Measurements from ENCODE around the gene RRAGD.

RRAGD gene

DNA sequence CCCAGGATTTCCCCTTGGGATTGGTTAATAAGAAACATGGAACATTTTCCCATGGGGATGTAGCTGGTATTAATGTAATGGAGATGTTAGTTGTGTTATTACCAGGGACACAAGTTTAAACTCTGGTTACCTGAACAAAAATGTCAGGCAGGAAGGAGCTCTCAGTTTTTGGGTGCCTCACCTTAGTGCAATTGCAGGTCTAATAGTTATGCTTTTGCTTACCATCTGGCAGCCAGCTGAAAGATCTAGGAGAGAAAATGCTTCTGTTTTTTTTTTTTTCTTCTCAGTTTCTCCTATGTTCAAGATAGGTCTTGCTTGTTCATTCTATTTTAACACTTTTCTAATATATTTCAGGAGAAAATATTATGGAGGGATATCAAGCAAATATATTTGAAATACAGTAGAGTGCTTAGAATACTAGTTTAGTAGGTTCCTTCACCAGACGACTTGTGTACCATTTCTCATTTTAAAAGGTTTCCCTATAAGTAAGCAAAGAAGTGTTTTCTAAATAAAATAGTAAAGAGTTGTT is 55.4 kb downstream of the RRAGD start:
- no CpG with 5 or more reads among the region's 1 CpG for WGBS
- H4K8ac ChIP-seq (ENCODE audit: low read length): no peak overlapping the region
- H3K18ac ChIP-seq (ENCODE audit: low read depth in 1 of 2, low read length in 2 of 2): no peak overlapping the region
- no peak overlapping the region for H3K4me2 ChIP-seq (ENCODE audit: low read length, poor library complexity, severe bottlenecking)
- H2BK120ac ChIP-seq (ENCODE audit: low read depth, low read length): no peak overlapping the region
- H3K9ac ChIP-seq (ENCODE audit: low read length): no peak overlapping the region
- H3K27me3 ChIP-seq (ENCODE audit: control insufficient read depth in 1 of 2, insufficient read depth in 1 of 2, low read length in 2 of 2): no peaks in the 10 kb centered on the region
- H2BK12ac ChIP-seq (ENCODE audit: low read length in 2 of 2): no peak overlapping the region
- no peak overlapping the region for H2AK5ac ChIP-seq (ENCODE audit: low read length, severe bottlenecking)
- no peak overlapping the region for H3K14ac ChIP-seq (ENCODE audit: low read length in 2 of 2)
- no peaks in the 10 kb centered on the region for H3K79me1 ChIP-seq (replicated peaks; ENCODE audit: low read length, poor library complexity, severe bottlenecking)
- H3K4me1 ChIP-seq (ENCODE audit: control insufficient read depth, insufficient read depth, low read depth, low read length): peaks cover 3% of the 10 kb centered on the region
- H3K23ac ChIP-seq (ENCODE audit: low read length in 2 of 2): no peak overlapping the region
- DNase-seq: no peak
- H3K27ac ChIP-seq (ENCODE audit: low read length, poor library complexity, severe bottlenecking): no peak overlapping the region
- no peak overlapping the region for H2BK15ac ChIP-seq (ENCODE audit: low read depth, poor library complexity, severe bottlenecking)
- H3K36me3 ChIP-seq (ENCODE audit: control insufficient read depth in 1 of 2, insufficient read depth in 2 of 2, low read depth in 1 of 2, low read length in 2 of 2): no peaks in the 10 kb centered on the region
- H3K4me3 ChIP-seq (ENCODE audit: insufficient read depth in 1 of 2, low read depth in 1 of 2, low read length in 2 of 2): no peak overlapping the region
- no peak overlapping the region for H2AFZ ChIP-seq (ENCODE audit: low read depth, low read length)
- no peak overlapping the region for H2BK5ac ChIP-seq (ENCODE audit: low read depth, low read length, poor library complexity, severe bottlenecking)
- H3K4ac ChIP-seq (ENCODE audit: low read depth in 1 of 2, low read length in 2 of 2): no peak overlapping the region
- no peak overlapping the region for H4K91ac ChIP-seq (ENCODE audit: low read length)
- H3K9me3 ChIP-seq (ENCODE audit: control insufficient read depth, low read length): no peaks in the 10 kb centered on the region

DNA sequence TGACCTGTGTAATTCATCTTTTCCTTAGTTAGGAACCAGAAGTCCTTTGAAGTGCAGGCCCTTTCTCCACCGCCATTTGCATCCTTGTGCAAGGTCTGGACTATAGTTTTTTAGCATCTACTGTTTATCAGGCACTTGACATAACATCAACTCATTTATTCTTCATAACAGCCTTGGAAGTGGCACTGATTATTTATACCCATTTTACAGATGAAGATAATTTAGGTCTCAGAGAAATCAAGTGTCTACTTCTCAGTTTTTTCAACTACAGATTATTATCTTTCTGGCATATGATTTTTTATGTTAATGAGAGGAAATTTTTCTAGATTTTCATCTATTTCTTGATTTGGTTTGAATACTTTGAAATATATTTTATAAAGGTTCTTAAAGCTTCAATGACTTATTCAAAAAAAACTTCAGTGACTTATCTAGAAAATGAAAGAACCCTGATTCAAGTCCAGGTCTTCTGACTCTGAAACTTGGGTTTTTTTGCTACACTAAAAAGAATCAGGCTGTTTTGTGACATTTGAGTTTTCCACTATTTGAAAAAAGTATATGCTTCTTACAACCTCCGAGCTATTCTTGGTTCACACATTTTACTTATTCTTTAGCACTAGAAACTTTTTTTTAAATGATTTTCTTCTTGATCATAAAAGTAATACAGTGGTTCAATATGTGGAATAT is 56.4 kb downstream of the RRAGD start:
- Histone ChIP-seq H3K27ac (ENCODE audit: low read length, poor library complexity, severe bottlenecking) (no peak overlapping the region), H3K18ac (ENCODE audit: low read depth in 1 of 2, low read length in 2 of 2) (no peak overlapping the region), H3K23ac (ENCODE audit: low read length in 2 of 2) (no peak overlapping the region), H3K4me1 (ENCODE audit: control insufficient read depth, insufficient read depth, low read depth, low read length) (peaks cover 6% of the 10 kb centered on the region), H2BK120ac (ENCODE audit: low read depth, low read length) (no peak overlapping the region), H3K9ac (ENCODE audit: low read length) (no peak overlapping the region), H3K27me3 (ENCODE audit: control insufficient read depth in 1 of 2, insufficient read depth in 1 of 2, low read length in 2 of 2) (no peaks in the 10 kb centered on the region), H3K4me2 (ENCODE audit: low read length, poor library complexity, severe bottlenecking) (no peak overlapping the region), H3K79me1 (replicated peaks; ENCODE audit: low read length, poor library complexity, severe bottlenecking) (no peaks in the 10 kb centered on the region), H3K4ac (ENCODE audit: low read depth in 1 of 2, low read length in 2 of 2) (no peak overlapping the region), H3K4me3 (ENCODE audit: insufficient read depth in 1 of 2, low read depth in 1 of 2, low read length in 2 of 2) (no peak overlapping the region), H3K14ac (ENCODE audit: low read length in 2 of 2) (no peak overlapping the region), H2BK12ac (ENCODE audit: low read length in 2 of 2) (no peak overlapping the region), H3K9me3 (ENCODE audit: control insufficient read depth, low read length) (no peaks in the 10 kb centered on the region), H2AK5ac (ENCODE audit: low read length, severe bottlenecking) (no peak overlapping the region), H4K91ac (ENCODE audit: low read length) (no peak overlapping the region), H3K36me3 (ENCODE audit: control insufficient read depth in 1 of 2, insufficient read depth in 2 of 2, low read depth in 1 of 2, low read length in 2 of 2) (no peaks in the 10 kb centered on the region), H2BK15ac (ENCODE audit: low read depth, poor library complexity, severe bottlenecking) (no peak overlapping the region), H2BK5ac (ENCODE audit: low read depth, low read length, poor library complexity, severe bottlenecking) (no peak overlapping the region), H4K8ac (ENCODE audit: low read length) (no peak overlapping the region), H2AFZ (ENCODE audit: low read depth, low read length) (no peak overlapping the region)
- WGBS: 94% methylated on average over 1 of the region's 2 CpGs
- DNase-seq: no peak

DNA sequence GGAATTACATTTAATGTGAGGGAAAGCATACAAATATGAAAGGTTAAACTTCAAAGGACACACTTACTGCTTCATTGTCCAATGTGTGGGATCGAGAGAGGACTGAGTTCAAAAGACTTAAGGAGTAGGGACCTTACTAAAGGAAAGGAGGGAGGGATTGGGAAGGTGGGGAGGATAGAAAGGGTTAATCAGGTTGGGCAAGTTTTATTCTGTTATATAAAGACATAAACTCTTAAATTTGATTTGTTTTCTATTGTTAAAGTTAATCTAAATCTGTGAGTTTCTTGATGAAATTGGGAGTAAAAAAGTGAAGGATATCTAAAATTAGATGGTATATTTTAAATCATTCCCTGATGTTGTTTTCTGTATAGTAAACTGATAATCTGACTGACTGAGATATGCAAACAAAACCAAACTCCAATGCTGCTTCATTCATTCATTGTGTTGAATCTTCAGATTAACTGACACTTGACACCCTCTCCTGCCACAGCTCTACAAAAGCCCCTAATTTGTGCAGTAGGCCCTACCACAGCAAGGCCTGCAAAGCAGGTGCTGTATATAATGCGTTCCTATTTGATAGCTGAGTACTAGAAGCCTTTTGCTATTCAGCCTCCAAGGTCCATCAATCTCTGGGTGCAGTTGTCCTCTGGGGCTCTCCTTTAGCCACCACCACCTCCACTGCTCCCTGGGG is 58.2 kb downstream of the RRAGD start:
- no peak for DNase-seq
- Histone ChIP-seq H4K8ac (ENCODE audit: low read length) (no peak overlapping the region), H2BK12ac (ENCODE audit: low read length in 2 of 2) (no peak overlapping the region), H2BK120ac (ENCODE audit: low read depth, low read length) (no peak overlapping the region), H3K18ac (ENCODE audit: low read depth in 1 of 2, low read length in 2 of 2) (no peak overlapping the region), H2AK5ac (ENCODE audit: low read length, severe bottlenecking) (no peak overlapping the region), H3K4me2 (ENCODE audit: low read length, poor library complexity, severe bottlenecking) (no peak overlapping the region), H2BK5ac (ENCODE audit: low read depth, low read length, poor library complexity, severe bottlenecking) (no peak overlapping the region), H3K79me1 (replicated peaks; ENCODE audit: low read length, poor library complexity, severe bottlenecking) (peaks cover 2% of the 10 kb centered on the region), H3K23ac (ENCODE audit: low read length in 2 of 2) (no peak overlapping the region), H2AFZ (ENCODE audit: low read depth, low read length) (no peak overlapping the region), H3K14ac (ENCODE audit: low read length in 2 of 2) (no peak overlapping the region), H3K27me3 (ENCODE audit: control insufficient read depth in 1 of 2, insufficient read depth in 1 of 2, low read length in 2 of 2) (no peaks in the 10 kb centered on the region), H2BK15ac (ENCODE audit: low read depth, poor library complexity, severe bottlenecking) (no peak overlapping the region), H3K4me3 (ENCODE audit: insufficient read depth in 1 of 2, low read depth in 1 of 2, low read length in 2 of 2) (peak overlapping the region in 1 of 2 experiments; percentile 94), H3K4ac (ENCODE audit: low read depth in 1 of 2, low read length in 2 of 2) (no peak overlapping the region), H3K27ac (ENCODE audit: low read length, poor library complexity, severe bottlenecking) (no peak overlapping the region), H3K36me3 (ENCODE audit: control insufficient read depth in 1 of 2, insufficient read depth in 2 of 2, low read depth in 1 of 2, low read length in 2 of 2) (peaks cover 0 to 2% of the 10 kb centered on the region in 2 experiments), H3K9me3 (ENCODE audit: control insufficient read depth, low read length) (no peaks in the 10 kb centered on the region), H3K4me1 (ENCODE audit: control insufficient read depth, insufficient read depth, low read depth, low read length) (peaks cover 8% of the 10 kb centered on the region), H4K91ac (ENCODE audit: low read length) (no peak overlapping the region), H3K9ac (ENCODE audit: low read length) (peak overlapping the region; percentile 96)
- 75% methylated on average over 2 of the region's 2 CpGs for WGBS

GRCh38 chr6:89353118-89353556 is 58.9 kb downstream of the RRAGD start:
- H2AFZ ChIP-seq (ENCODE audit: low read depth, low read length): peak overlapping the region; percentile 63
- H4K91ac ChIP-seq (ENCODE audit: low read length): peak overlapping the region; percentile 89
- peak overlapping the region; percentile 70 for H2BK5ac ChIP-seq (ENCODE audit: low read depth, low read length, poor library complexity, severe bottlenecking)
- H3K14ac ChIP-seq (ENCODE audit: low read length in 2 of 2): no peak overlapping the region
- peaks cover 2% of the 10 kb centered on the region for H3K79me1 ChIP-seq (replicated peaks; ENCODE audit: low read length, poor library complexity, severe bottlenecking)
- peak overlapping the region in 1 of 2 experiments; percentile 84 for H2BK12ac ChIP-seq (ENCODE audit: low read length in 2 of 2)
- H3K9ac ChIP-seq (ENCODE audit: low read length): peak overlapping the region; percentile 96
- H3K36me3 ChIP-seq (ENCODE audit: control insufficient read depth in 1 of 2, insufficient read depth in 2 of 2, low read depth in 1 of 2, low read length in 2 of 2): peaks cover 0 to 2% of the 10 kb centered on the region in 2 experiments
- H3K4ac ChIP-seq (ENCODE audit: low read depth in 1 of 2, low read length in 2 of 2): peak overlapping the region; percentile 35 to 98
- no peaks in the 10 kb centered on the region for H3K9me3 ChIP-seq (ENCODE audit: control insufficient read depth, low read length)
- H3K4me3 ChIP-seq (ENCODE audit: insufficient read depth in 1 of 2, low read depth in 1 of 2, low read length in 2 of 2): peak overlapping the region; percentile 85 to 94
- no peak overlapping the region for H2AK5ac ChIP-seq (ENCODE audit: low read length, severe bottlenecking)
- peak overlapping the region; percentile 58 to 87 for H3K18ac ChIP-seq (ENCODE audit: low read depth in 1 of 2, low read length in 2 of 2)
- no peaks in the 10 kb centered on the region for H3K27me3 ChIP-seq (ENCODE audit: control insufficient read depth in 1 of 2, insufficient read depth in 1 of 2, low read length in 2 of 2)
- H4K8ac ChIP-seq (ENCODE audit: low read length): peak overlapping the region; percentile 95
- H2BK120ac ChIP-seq (ENCODE audit: low read depth, low read length): peak overlapping the region; percentile 97
- peak overlapping the region; percentile 82 for H3K4me2 ChIP-seq (ENCODE audit: low read length, poor library complexity, severe bottlenecking)
- peak overlapping the region in 1 of 2 experiments; percentile 35 for H3K23ac ChIP-seq (ENCODE audit: low read length in 2 of 2)
- no peak for DNase-seq
- 51% methylated on average over 27 of the region's 27 CpGs for WGBS
- H3K4me1 ChIP-seq (ENCODE audit: control insufficient read depth, insufficient read depth, low read depth, low read length): peaks cover 10% of the 10 kb centered on the region
- no peak overlapping the region for H3K27ac ChIP-seq (ENCODE audit: low read length, poor library complexity, severe bottlenecking)
- peak overlapping the region; percentile 94 for H2BK15ac ChIP-seq (ENCODE audit: low read depth, poor library complexity, severe bottlenecking)

Measured in mesenchymal stem cell (in vitro differentiated cells and primary cell).